Measurements from ENCODE around the gene C1QTNF8.

- TF ChIP-seq HOXC10 (CRISPR knock-in tag; IDR thresholded peaks at IDR 0.05): no peak
- no peak for TF ChIP-seq PBX3 (CRISPR knock-in tag; IDR thresholded peaks at IDR 0.05)
- TF ChIP-seq, protein P1, sequence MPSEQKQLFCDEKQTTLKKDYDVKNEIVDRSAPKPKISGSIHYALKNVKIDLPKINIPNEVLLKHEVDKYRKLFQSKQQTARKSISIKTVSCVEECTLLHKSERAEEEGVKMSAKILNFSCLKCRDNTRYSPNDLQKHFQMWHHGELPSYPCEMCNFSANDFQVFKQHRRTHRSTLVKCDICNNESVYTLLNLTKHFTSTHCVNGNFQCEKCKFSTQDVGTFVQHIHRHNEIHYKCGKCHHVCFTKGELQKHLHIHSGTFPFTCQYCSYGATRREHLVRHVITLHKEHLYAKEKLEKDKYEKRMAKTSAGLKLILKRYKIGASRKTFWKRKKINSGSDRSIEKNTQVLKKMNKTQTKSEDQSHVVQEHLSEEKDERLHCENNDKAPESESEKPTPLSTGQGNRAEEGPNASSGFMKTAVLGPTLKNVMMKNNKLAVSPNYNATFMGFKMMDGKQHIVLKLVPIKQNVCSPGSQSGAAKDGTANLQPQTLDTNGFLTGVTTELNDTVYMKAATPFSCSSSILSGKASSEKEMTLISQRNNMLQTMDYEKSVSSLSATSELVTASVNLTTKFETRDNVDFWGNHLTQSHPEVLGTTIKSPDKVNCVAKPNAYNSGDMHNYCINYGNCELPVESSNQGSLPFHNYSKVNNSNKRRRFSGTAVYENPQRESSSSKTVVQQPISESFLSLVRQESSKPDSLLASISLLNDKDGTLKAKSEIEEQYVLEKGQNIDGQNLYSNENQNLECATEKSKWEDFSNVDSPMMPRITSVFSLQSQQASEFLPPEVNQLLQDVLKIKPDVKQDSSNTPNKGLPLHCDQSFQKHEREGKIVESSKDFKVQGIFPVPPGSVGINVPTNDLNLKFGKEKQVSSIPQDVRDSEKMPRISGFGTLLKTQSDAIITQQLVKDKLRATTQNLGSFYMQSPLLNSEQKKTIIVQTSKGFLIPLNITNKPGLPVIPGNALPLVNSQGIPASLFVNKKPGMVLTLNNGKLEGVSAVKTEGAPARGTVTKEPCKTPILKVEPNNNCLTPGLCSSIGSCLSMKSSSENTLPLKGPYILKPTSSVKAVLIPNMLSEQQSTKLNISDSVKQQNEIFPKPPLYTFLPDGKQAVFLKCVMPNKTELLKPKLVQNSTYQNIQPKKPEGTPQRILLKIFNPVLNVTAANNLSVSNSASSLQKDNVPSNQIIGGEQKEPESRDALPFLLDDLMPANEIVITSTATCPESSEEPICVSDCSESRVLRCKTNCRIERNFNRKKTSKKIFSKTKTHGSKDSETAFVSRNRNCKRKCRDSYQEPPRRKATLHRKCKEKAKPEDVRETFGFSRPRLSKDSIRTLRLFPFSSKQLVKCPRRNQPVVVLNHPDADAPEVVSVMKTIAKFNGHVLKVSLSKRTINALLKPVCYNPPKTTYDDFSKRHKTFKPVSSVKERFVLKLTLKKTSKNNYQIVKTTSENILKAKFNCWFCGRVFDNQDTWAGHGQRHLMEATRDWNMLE (tag by site-specific recombination; conservative IDR thresholded peaks at IDR 0.05; ENCODE audit: low read depth): no peak
Observed at GRCh38 chr16:1100084-1100800, 4.2 kb upstream of the C1QTNF8 start.
